22Rv1 (cell line): ENCODE measurements around the gene ACAD8.

Source experiments
- H3K27ac ChIP-seq: fragments of 450-650 bp; 2 replicates; pipeline ENCODE4 v1.5.1; 2017
- ZFX ChIP-seq: fragments of 450-650 bp; IDR thresholded peaks from 2 replicates; pipeline ENCODE4 v1.6.1; 2017; ENCODE audit warnings: antibody characterized with exemption, borderline replicate concordance
- TF ChIP-seq, protein P1 (sequence below): fragments of 450-650 bp; IDR thresholded peaks from 2 replicates; pipeline ENCODE4 v1.5.1; 2017; ENCODE audit warnings: mild to moderate bottlenecking

Gene ACAD8

DNA sequence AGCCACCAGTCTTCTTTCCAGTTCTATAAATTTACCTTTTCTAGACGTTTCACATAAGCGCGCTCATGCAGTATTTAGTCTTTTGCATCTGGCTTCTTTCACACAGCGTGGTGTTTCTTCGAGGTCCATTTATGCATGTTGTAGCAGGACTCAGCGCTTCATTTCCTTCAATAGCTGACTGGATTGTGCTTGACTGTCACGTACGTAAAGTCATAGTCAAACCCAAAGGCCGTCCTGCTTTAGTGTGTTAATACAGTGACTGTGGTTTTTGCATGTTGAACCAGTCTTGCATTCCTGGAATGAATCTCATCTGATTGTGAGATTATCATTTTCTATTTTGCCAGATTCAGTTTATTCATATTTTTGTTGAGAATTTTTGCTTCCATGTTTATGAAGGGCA, 41.3 kb downstream of the ACAD8 start:
- TF ChIP-seq, protein P1, sequence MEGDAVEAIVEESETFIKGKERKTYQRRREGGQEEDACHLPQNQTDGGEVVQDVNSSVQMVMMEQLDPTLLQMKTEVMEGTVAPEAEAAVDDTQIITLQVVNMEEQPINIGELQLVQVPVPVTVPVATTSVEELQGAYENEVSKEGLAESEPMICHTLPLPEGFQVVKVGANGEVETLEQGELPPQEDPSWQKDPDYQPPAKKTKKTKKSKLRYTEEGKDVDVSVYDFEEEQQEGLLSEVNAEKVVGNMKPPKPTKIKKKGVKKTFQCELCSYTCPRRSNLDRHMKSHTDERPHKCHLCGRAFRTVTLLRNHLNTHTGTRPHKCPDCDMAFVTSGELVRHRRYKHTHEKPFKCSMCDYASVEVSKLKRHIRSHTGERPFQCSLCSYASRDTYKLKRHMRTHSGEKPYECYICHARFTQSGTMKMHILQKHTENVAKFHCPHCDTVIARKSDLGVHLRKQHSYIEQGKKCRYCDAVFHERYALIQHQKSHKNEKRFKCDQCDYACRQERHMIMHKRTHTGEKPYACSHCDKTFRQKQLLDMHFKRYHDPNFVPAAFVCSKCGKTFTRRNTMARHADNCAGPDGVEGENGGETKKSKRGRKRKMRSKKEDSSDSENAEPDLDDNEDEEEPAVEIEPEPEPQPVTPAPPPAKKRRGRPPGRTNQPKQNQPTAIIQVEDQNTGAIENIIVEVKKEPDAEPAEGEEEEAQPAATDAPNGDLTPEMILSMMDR, result no peak
- TF ChIP-seq ZFX, result no peak
- no peak overlapping the region for H3K27ac ChIP-seq

DNA sequence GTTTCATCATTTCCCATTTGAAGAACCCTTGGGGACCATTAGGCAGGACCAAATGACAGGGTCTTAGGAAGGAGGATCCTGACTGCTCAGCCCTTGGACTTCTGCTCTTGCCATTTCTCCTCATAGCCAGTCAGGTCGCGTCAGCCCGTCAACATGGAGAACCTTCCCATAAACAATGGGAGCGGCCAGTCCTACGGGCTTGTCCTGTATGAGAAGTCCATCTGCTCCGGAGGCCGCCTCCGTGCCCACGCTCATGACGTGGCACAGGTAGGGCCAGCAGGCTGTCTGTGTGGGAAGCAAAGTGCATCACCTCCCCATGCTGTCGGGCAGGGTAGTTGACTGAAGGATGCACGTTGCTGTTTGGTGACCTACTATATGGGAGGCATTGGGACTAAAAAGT, 58.9 kb downstream of the ACAD8 start:
- TF ChIP-seq, protein P1, result no peak
- TF ChIP-seq ZFX, result no peak
- no peak overlapping the region for H3K27ac ChIP-seq

DNA sequence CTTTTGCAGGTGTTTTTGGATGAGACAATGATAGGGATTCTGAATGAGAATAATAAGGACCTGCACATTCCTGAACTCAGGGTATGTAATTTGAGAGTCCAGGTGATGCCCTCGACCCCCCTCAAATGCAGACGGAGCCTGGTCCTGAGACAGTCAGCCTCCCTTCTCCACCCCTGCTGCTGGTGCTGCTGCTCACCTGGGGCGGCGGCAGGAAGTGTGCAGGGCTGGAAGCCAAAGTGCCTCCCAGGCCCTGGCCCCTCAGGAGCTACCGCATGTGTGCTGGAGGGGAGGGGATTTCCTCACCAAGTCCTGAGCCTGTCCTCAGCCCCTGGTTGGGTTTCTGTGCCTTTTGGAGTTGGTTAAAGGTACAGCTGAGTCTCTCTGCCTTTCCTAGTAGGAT, 59.4 kb downstream of the ACAD8 start:
- no peak overlapping the region for H3K27ac ChIP-seq
- TF ChIP-seq ZFX, result no peak
- TF ChIP-seq, protein P1, result no peak

DNA sequence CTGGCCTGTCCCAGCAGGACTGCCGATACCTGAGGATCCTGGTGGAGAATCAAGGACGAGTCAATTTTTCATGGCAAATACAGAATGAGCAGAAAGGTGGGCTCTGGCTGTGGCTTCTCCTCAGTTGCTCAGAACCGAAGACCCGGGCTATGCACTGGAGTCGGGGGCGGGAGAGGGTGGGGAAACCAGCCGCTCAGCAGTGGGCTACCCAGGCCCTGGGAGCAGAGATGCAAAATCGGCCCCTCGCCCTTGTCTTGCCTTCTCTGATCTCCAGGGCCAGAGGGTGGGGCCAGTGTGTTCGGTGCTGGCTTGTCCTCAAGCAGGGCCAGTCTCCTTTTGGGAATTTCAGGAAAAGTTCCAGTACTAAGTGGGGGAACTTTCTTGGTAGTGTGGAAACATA, 60.0 kb downstream of the ACAD8 start:
- no peak for TF ChIP-seq ZFX
- TF ChIP-seq, protein P1, result no peak
- H3K27ac ChIP-seq, result no peak overlapping the region

- TF ChIP-seq, protein P1, result no peak
- no peak for TF ChIP-seq ZFX
- H3K27ac ChIP-seq, result no peak overlapping the region
Measured at GRCh38 chr11:134313821-134314607, 60.6 kb downstream of the ACAD8 start.
